Right lobe of liver (tissue), 4 donors: ENCODE results near the gene BPGM.

Experiments
- POLR2A ChIP-seq: fragments of 450-650 bp; IDR thresholded peaks from one replicate; pipeline ENCODE4 v1.6.1; 2017; ENCODE audit warnings: antibody characterized with exemption, mild to moderate bottlenecking
- TF ChIP-seq, protein P1 (sequence below), 4 donors: fragments of 200-600 bp in 3 of 4; fragments of 450-650 bp in 1 of 4; IDR thresholded peaks; one replicate each; pipeline versions ENCODE4 v1.5.1 to v1.8.0; 2016 to 2022; ENCODE audit warnings: antibody characterized with exemption in 4 of 4, mild to moderate bottlenecking in 2 of 4
- donor health status: DM: no; HTN: no; CAD: no.
- donor health status: DM: no; HTN: no; CAD: no.
- donor health status: DM: no; HTN: yes; CAD: no.

DNA sequence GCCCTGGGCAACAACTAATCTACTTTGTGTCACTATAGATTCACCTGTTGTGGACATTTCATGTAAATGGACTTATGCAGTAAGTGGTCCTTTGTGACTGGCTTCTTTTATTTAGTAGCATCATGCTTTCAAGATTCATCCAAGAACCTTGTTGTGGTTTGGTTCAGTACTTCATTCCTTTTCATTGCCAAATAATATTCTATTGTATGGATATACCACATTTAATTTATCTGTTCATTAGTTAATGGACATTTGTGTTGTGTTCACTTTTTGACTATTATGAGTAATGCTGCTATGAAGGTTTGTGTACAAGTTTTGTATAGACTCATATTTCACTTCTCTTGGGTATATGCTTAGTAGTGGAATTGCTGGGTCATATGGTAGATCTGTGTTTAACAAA, 27.8 kb downstream of the BPGM start:
- TF ChIP-seq, protein P1, sequence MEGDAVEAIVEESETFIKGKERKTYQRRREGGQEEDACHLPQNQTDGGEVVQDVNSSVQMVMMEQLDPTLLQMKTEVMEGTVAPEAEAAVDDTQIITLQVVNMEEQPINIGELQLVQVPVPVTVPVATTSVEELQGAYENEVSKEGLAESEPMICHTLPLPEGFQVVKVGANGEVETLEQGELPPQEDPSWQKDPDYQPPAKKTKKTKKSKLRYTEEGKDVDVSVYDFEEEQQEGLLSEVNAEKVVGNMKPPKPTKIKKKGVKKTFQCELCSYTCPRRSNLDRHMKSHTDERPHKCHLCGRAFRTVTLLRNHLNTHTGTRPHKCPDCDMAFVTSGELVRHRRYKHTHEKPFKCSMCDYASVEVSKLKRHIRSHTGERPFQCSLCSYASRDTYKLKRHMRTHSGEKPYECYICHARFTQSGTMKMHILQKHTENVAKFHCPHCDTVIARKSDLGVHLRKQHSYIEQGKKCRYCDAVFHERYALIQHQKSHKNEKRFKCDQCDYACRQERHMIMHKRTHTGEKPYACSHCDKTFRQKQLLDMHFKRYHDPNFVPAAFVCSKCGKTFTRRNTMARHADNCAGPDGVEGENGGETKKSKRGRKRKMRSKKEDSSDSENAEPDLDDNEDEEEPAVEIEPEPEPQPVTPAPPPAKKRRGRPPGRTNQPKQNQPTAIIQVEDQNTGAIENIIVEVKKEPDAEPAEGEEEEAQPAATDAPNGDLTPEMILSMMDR (IDR thresholded peaks at IDR 0.05): no peak
- TF ChIP-seq POLR2A: no peak
